Inflammatory macrophage treated with lipopolysaccharide for 4 hours (primary cell): ENCODE measurements around the gene DHRS13.

Experiments used
- DNase-seq: peaks from one replicate; pipeline ENCODE4 v3.0.0-alpha.2; 2020

The DHRS13 gene

GRCh38 chr17:28856028-28856574 lies 46.8 kb downstream of the DHRS13 start:
- DNase-seq = no peak

- no peak for DNase-seq
These were observed 47.6 kb downstream of the DHRS13 start for GRCh38 chr17:28855336-28855679.

DNA sequence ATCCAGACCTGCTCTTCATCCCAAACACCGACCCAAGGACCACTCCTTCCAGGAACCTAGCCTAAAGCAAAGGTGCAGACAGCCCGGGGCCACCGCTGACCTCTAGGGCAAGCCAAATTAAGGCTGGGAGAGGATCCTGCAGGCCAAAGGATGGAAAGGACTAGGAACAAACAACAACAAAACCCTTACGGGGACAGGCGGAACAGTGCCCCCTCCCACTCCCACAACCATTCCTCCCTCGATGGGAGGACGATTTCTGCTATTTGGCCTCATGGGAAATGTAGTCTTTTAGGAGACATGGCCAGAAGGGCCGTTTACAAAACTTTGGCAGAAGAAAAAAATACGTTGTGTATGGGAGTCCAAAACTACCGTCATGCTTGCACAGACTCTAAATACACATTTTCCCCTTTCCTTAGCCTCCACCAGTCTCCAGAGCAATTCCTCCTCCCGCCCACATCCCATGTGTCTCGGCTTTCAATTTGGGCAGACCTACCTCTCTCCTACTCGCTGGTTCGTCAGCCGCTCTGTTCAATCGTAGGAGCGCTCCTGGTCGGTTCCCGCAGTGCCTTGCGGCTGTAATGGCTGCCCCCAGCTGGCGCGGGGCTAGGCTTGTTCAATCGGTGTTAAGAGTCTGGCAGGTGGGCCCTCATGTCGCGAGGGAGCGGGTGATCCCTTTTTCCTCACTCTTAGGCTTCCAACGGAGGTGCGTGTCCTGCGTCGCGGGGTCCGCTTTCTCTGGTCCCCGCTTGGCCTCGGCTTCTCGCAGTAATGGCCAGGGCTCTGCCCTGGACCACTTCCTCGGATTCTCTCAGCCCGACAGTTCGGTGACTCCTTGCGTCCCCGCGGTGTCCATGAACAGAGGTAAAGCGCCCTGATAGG lies 48.2 kb downstream of the DHRS13 start, which contains the start of gene ERAL1:
ERAL1 (plus strand) TSS at position 560 of the 879 bp plus-strand sequence; CDS start at position 579, 19 bp downstream.
- DNase-seq = peak; percentile 89

- DNase-seq = no peak
These were observed 49.6 kb downstream of the DHRS13 start for GRCh38 chr17:28853295-28853694.

DNA sequence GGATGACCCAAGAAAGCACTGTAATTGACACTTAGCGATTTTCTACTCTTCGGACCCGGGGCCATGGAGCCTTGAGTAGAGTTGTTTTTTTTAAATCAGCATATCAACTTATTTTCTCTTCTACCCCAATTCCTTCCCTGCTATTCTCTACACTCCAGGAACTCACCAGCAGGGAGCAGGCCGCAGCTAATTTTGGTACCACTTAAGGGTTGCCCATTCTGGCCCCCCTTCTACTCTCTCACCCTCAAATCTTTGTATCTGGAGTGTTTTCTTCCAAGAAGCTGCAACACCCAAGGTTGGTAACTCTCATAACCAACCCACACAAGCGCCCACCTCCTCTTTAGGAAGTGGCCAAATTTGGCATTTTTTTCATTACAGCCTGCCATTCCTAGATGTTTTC lies 53.6 kb downstream of the DHRS13 start:
- no peak for DNase-seq

- peak; percentile 61 for DNase-seq
These were observed 54.2 kb downstream of the DHRS13 start for GRCh38 chr17:28848667-28849066.
